ENCODE measurements around the gene RAB8A.

RAB8A gene

DNA sequence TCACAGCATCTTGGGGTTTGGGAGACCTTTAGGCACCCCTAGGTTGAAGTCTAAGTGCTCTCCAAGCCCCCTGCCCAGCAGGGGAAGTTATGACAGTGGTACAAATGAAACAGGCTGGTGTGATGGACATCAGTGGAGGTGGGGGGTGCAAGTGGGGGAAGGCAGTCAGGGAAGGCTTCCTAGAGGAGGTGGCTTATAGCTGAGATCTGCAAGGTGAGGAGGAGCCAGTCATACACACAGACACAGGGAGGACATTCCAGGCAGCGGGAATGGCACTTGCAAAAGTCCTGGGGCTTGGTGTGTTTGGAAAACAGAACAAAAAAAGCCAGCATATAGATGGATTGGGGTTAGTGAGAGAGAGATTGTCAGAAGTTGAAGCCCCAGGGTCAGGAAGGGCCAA is 43.4 kb downstream of the RAB8A start:
- TF ChIP-seq, protein P1, sequence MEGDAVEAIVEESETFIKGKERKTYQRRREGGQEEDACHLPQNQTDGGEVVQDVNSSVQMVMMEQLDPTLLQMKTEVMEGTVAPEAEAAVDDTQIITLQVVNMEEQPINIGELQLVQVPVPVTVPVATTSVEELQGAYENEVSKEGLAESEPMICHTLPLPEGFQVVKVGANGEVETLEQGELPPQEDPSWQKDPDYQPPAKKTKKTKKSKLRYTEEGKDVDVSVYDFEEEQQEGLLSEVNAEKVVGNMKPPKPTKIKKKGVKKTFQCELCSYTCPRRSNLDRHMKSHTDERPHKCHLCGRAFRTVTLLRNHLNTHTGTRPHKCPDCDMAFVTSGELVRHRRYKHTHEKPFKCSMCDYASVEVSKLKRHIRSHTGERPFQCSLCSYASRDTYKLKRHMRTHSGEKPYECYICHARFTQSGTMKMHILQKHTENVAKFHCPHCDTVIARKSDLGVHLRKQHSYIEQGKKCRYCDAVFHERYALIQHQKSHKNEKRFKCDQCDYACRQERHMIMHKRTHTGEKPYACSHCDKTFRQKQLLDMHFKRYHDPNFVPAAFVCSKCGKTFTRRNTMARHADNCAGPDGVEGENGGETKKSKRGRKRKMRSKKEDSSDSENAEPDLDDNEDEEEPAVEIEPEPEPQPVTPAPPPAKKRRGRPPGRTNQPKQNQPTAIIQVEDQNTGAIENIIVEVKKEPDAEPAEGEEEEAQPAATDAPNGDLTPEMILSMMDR (conservative IDR thresholded peaks at IDR 0.05; ENCODE audit: low read depth, low read length) = no peak
- DNase-seq (ENCODE audit: low read depth) = no peak
- H3K4me3 ChIP-seq (ENCODE audit: low read depth, low read length) = no peak overlapping the region

- no peak for DNase-seq (ENCODE audit: low read depth)
- TF ChIP-seq, protein P1 (conservative IDR thresholded peaks at IDR 0.05; ENCODE audit: low read depth, low read length) = no peak
- H3K4me3 ChIP-seq (ENCODE audit: low read depth, low read length) = no peak overlapping the region
These were observed 45.2 kb downstream of the RAB8A start for GRCh38 chr19:16156904-16157303.

DNA sequence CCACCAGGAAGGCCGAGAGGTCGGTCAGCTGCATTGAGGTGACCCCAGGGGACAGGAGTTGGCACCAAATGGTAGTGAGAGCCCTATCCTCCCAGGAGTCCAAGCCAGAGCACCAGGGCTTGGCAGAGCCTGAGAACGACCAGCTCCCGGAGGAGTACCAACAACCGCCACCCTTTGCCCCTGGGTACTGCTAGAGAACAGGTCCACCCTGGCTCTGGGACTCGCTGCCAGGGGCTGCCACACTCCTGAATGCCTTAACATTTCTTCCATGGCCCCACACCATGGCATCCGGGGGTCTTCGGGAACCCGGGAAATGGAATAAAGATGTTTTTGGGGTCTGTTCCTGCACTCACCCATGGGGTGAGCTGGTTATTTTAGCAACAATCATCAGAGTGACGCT is 45.9 kb downstream of the RAB8A start:
- no peak overlapping the region for H3K4me3 ChIP-seq (ENCODE audit: low read depth, low read length)
- no peak for DNase-seq (ENCODE audit: low read depth)
- TF ChIP-seq, protein P1 (conservative IDR thresholded peaks at IDR 0.05; ENCODE audit: low read depth, low read length) = no peak

DNA sequence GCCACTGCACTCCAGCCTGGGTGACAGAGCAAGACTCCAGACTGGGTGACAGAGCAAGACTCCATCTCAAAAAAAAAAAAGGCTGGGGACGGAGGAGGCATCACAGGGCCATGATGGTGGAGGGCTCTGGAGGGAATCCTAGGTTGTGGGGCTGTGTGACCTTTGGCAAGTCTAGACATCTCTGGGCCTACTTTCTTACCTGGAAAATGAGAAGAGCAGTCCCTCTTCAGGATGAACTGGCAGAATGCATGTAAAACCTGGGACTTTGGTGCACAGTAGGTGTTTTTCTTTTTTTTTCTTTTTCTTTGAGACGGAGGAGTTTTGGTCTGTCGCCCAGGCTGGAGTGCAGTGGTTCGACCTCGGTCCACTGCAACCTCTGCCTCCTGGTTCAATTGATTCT is 48.0 kb downstream of the RAB8A start:
- no peak overlapping the region for H3K4me3 ChIP-seq (ENCODE audit: low read depth, low read length)
- DNase-seq (ENCODE audit: low read depth) = no peak
- TF ChIP-seq, protein P1 (conservative IDR thresholded peaks at IDR 0.05; ENCODE audit: low read depth, low read length) = no peak

GRCh38 chr19:16160445-16160942 is 48.8 kb downstream of the RAB8A start:
- TF ChIP-seq, protein P1 (conservative IDR thresholded peaks at IDR 0.05; ENCODE audit: low read depth, low read length) = no peak
- no peak overlapping the region for H3K4me3 ChIP-seq (ENCODE audit: low read depth, low read length)
- DNase-seq (ENCODE audit: low read depth) = no peak

DNA sequence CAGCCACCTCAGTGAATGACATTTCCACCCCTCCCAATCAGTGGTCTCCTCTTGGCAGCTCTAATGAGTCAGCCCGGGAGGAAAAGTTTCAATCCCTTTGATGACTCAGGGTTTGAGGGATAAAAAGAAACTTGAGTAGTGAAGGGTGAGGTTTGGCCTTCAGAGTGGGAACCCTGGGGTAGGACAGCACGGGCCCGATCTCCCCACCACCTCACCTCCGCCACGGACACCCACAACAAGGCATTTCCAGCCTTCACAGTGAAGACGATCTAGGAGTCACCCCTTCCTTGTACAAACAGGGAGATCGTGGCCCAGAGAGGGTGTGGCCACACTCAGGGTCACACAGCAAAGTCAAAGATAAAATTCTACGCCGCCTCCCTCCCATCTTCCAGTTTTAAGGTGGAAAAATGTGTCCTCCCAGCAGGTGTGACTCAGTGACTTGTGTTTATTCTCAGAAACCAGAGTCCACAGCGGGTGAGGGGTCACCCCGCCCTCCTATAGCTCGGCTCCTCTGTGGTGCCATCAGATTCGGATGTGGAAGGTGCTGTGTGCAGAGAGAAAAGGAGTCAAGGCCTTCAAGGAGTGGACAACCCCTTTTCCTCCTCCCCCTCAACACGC is 49.4 kb downstream of the RAB8A start:
- TF ChIP-seq, protein P1 (conservative IDR thresholded peaks at IDR 0.05; ENCODE audit: low read depth, low read length) = no peak
- DNase-seq (ENCODE audit: low read depth) = peak; percentile 64
- no peak overlapping the region for H3K4me3 ChIP-seq (ENCODE audit: low read depth, low read length)

DNA sequence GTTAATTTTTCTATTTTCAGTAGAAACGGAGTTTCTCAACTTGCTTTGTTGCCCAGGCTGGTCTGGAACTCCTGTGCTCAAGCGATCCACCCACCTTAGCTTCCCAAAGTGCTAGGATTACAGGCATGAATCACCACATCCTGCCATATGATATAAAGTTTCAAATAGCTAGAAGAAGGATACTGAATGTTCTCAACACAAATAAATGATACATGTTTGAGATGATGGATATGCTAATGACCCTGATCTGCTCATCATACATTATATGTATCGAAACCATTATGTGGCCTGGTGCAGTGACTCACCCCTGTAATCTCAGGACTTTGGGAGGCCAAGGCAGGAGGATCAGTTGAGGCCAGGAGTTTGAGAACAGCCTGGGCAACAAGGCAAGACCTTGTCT is 50.2 kb downstream of the RAB8A start:
- peak; percentile 83 for DNase-seq (ENCODE audit: low read depth)
- H3K4me3 ChIP-seq (ENCODE audit: low read depth, low read length) = no peak overlapping the region
- TF ChIP-seq, protein P1 (conservative IDR thresholded peaks at IDR 0.05; ENCODE audit: low read depth, low read length) = no peak

Measured in choroid plexus epithelial cell (primary cell).